ENCODE results near the gene FMOD.
A peak's percentile ranks its signal among the peaks of the same experiment; 100 is the strongest.

The FMOD gene

GRCh38 chr1:203382026-203382425, 31.1 kb upstream of the FMOD start:
- no peak for DNase-seq (ENCODE audit: extremely low read depth, insufficient read length)
- Histone ChIP-seq H3K36me3 (ENCODE audit: control insufficient read depth, insufficient read depth, low read length) (no peaks in the 10 kb centered on the region), H3K4me3 (replicated peaks; ENCODE audit: low read depth, low read length) (no peak overlapping the region), H3K27me3 (replicated peaks; ENCODE audit: control insufficient read depth, insufficient read depth, low read length) (no peaks in the 10 kb centered on the region)
- TF ChIP-seq CTCF (IDR thresholded peaks at IDR 0.05; ENCODE audit: insufficient read depth, low read length, poor library complexity, severe bottlenecking): no peak

GRCh38 chr1:203381151-203381751, 30.3 kb upstream of the FMOD start:
- no peaks in the 10 kb centered on the region for H3K27me3 ChIP-seq (replicated peaks; ENCODE audit: control insufficient read depth, insufficient read depth, low read length)
- no peak overlapping the region for H3K4me3 ChIP-seq (replicated peaks; ENCODE audit: low read depth, low read length)
- TF ChIP-seq CTCF (IDR thresholded peaks at IDR 0.05; ENCODE audit: insufficient read depth, low read length, poor library complexity, severe bottlenecking): no peak
- H3K36me3 ChIP-seq (ENCODE audit: control insufficient read depth, insufficient read depth, low read length): no peaks in the 10 kb centered on the region
- peak; percentile 55 for DNase-seq (ENCODE audit: extremely low read depth, insufficient read length)

- DNase-seq (ENCODE audit: extremely low read depth, insufficient read length): peak; percentile 30
- Histone ChIP-seq H3K4me3 (replicated peaks; ENCODE audit: low read depth, low read length) (no peak overlapping the region), H3K27me3 (replicated peaks; ENCODE audit: control insufficient read depth, insufficient read depth, low read length) (no peaks in the 10 kb centered on the region), H3K36me3 (ENCODE audit: control insufficient read depth, insufficient read depth, low read length) (no peaks in the 10 kb centered on the region)
- TF ChIP-seq CTCF (IDR thresholded peaks at IDR 0.05; ENCODE audit: insufficient read depth, low read length, poor library complexity, severe bottlenecking): no peak
These were observed 29.7 kb upstream of the FMOD start for GRCh38 chr1:203380420-203381150.

- Histone ChIP-seq H3K27me3 (replicated peaks; ENCODE audit: control insufficient read depth, insufficient read depth, low read length) (no peaks in the 10 kb centered on the region), H3K4me3 (replicated peaks; ENCODE audit: low read depth, low read length) (no peak overlapping the region), H3K36me3 (ENCODE audit: control insufficient read depth, insufficient read depth, low read length) (no peaks in the 10 kb centered on the region)
- no peak for DNase-seq (ENCODE audit: extremely low read depth, insufficient read length)
- no peak for TF ChIP-seq CTCF (IDR thresholded peaks at IDR 0.05; ENCODE audit: insufficient read depth, low read length, poor library complexity, severe bottlenecking)
These were observed 28.9 kb upstream of the FMOD start for GRCh38 chr1:203379825-203380224.

GRCh38 chr1:203378556-203379245, 27.8 kb upstream of the FMOD start:
- TF ChIP-seq CTCF (IDR thresholded peaks at IDR 0.05; ENCODE audit: insufficient read depth, low read length, poor library complexity, severe bottlenecking): no peak
- DNase-seq (ENCODE audit: extremely low read depth, insufficient read length): no peak

More at GRCh38 chr1:203378556-203379245, 27.8 kb upstream of the FMOD start:
- no peak overlapping the region for H3K4me3 ChIP-seq (replicated peaks; ENCODE audit: low read depth, low read length)
- no peaks in the 10 kb centered on the region for H3K36me3 ChIP-seq (ENCODE audit: control insufficient read depth, insufficient read depth, low read length)
- H3K27me3 ChIP-seq (replicated peaks; ENCODE audit: control insufficient read depth, insufficient read depth, low read length): no peaks in the 10 kb centered on the region

Data from GM06990 (cell line).